GM19372 (cell line): ENCODE measurements around the gene JAKMIP1.

Experiments
- ATAC-seq: cut with Tn5 transposase; IDR thresholded peaks from one replicate; pipeline ENCODE4 v1.9.1; 2021; ENCODE audit warnings: mild to moderate bottlenecking, low read depth, moderate library complexity; ENCODE audit not compliant: unreplicated experiment

Gene JAKMIP1

DNA sequence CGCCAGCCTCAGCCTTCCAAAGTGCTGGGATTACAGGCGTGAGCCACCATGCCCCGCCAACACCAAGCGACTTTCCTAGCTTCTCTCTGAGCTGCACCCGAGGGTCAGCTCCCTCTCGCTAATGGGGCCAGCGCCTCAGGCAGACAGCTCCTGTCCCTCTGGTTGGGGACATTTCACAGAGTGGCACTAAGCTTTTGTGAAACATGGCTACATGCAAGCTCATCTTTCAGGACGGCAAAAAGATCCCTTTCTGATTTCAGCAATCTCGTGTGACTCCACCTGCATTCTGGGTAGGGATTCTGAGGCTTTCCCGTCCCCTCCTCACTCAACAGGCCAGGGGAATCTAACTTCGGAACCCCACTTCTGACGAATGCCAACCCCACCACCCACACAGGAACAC lies 151.1 kb downstream of the JAKMIP1 start:
- no peak for ATAC-seq

DNA sequence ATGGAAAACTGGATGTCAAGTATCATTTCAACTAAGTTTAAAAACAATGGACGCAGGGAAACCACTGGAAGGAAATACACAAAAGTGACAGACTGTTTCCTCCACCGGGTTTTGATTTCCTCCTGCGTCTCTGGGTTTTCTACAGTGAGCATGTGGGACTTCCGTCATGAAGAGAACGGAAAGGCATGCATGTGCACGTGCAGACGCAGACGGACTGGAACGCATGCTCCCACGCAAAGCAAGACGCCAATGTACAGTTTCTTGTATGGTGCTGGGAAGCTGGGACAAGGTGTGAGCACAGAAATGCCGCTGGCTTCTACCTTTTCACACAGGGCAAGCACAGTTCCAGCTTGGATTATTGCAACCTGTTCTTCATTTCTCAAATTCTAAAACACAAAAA lies 151.8 kb downstream of the JAKMIP1 start:
- ATAC-seq = no peak

DNA sequence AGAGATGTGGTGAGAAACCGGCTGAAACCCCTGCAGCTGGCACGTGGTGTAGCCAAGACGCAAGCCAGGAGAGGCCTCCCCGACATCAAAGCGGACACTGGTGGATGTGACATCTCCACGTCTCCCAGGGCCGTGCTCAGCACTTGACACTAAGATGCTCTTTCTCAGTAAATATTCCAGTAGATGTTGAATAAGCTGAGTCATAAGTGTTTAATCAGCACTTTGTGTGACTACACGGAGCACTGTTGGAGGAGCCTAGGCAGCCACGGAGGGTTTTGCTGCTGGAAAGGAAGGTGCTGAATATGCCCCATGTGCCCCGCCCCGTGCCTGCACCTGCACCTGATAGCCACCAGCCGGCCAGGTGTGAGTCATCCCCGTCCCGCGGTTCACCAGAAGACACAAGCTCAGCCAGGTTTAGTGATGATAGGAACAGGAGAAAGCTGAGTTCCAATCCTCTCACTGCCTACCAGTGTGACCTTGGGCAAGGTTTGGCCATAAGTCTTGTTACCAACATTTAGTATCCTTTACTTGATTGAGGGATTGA lies 153.1 kb downstream of the JAKMIP1 start:
- ATAC-seq = no peak

DNA sequence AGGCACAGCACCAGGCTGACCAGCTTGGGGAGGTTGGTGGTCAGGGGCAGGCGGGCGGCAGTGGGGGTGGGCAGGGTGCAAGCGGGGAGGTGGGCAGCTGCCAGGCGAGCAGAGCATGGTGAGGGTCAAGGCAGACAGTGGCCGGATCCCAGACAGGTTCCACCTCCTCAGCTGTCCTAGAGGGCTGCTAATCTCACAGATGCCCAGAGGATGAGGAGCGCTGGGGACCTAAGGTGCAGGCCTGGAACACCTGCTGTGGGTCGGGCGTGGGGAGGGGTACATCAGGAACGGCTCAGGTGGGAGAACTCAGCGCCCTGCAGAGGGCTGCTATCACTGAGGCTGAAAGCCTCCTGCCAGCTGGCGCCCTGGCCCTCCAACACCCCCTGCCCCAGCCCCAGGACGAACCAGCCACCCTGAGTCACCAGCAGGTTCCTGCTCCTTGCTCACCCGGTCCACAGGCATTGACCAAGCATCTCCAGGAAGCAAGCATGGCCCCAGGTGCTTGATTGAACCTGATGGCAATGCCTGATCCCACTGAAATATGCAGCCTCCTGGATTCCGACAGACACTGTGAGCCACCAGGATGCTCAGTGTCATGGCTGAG lies 153.7 kb downstream of the JAKMIP1 start:
- ATAC-seq = no peak

DNA sequence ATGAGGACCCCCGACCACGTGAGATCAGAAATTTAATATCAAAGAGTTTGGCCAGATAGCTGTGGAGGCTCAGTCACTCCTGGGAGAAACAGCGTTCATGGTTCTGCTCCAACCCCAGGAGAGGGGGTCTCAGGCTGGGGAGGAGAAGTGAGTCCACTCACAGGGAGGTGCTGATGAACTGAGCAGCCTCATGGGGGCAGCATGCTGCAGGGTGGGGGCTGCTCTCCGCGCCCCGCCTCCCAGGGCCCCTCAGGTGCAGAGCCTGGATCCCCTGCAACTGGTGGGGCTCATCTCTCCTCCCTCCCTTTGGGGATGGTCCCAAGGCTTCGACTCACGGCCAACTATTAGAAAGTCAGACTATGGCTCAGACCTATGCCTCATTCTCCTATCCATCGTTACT lies 155.5 kb downstream of the JAKMIP1 start:
- no peak for ATAC-seq

DNA sequence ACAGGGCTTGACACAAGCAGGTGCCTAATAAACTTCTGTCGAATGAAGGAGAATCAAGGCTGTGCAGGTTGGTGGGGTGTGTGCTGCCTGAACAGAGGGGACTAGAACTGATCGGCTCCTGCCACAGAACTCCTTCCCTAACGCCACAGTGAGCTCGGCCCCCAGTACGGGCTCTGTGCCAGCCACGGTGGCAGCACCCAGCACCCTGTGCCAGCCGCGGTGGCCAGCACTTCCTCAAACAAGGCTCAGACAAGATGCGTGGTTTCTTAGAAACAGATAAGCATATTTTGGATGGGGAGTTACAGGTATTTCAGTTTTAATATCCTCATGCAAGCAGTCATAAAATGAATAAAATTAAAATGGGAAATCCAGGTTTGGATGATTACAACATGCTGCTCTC lies 156.1 kb downstream of the JAKMIP1 start:
- ATAC-seq = no peak

DNA sequence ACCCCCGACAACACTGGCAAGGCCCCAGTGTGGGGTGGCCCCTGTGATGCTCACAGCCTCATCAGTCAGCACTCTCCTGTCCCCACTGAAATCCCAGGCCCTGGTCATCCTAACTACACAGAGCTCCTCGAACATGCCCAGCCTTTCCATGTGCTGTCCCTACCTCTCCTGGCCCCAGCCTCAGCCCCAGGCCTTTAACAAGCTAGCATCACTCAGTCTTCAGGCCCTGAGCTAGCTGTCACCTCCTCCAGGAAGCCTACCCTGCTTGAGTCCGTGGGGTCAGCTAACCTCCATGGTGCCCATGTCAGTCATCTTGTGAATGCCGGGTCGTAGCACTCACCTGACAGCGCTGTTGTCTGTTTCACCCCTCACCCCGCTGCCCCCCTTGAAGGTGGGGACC lies 156.5 kb downstream of the JAKMIP1 start:
- ATAC-seq = no peak

DNA sequence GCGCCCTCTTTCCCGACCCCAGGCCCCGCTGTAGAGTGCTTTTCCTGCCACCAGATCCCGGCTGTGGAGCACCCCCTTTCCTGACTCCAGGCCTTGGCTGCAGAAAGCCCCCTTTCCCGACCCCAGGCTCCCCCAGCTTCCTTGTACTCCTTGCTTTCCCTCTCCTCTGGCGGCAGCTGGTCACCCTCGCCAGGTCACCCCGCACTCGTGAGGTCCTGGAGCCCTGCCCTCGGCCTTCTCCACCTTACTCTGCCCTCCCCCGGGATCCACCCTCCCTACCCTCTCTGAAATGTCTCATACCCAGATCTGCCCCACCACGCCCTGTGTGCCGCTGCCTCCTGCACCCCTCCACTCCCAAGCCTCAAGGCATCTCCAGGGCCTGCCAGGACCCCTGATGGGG lies 157.2 kb downstream of the JAKMIP1 start:
- no peak for ATAC-seq

DNA sequence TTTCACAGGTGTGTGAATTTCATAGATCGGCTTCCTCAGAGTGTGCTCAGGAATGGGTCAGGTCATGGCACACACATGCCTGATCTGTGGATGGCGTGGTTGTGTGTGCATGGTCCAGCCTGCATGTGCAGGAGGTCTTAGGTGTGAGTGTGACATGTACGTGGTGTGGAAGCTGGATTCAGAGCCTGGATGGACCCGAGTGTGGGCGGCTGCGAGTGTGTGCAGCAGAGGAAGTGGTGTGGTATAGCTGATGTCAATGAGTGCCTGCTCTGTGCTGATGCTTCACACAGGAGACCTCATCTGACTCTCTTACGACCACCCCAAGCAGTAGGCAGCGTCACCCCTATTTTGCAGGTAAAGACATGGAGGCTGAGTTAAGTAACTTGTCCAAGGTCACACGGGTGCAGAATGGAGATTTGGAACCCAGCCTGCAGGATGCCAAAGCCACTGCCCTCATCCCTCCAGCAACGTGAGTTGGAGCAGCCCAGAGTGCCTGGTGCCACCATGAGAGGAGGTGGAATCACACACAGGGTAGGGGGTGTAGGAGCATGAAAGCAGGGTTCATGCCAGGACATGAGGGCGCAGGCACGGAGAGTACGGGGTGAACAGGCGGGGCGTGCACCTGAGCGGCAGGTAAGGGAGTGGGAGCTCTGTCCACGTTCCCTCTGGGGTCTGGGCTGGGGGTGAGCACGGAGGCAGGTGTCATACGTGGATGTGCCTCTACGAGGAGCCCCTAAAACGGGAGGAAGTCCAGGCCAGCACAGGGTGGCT lies 157.9 kb downstream of the JAKMIP1 start:
- no peak for ATAC-seq

DNA sequence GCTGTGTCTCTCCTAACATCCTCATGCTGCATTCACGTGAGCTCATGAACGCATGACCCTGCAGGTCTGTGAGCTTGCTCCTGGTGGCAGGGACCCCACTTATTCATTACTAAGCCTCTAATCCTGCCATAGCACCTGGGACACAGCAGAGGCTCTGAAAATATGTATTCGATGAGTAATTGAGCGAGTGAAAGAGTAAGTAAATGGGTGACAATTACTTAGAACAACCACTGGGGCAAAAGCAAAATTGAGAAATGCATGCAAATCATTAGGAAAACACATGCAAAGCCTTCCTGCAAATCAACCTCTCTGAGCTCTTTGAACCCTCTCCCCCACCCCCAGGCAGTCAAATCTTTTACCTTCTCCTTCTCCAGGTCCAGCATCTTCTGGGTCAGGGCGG lies 158.5 kb downstream of the JAKMIP1 start:
- ATAC-seq = no peak

DNA sequence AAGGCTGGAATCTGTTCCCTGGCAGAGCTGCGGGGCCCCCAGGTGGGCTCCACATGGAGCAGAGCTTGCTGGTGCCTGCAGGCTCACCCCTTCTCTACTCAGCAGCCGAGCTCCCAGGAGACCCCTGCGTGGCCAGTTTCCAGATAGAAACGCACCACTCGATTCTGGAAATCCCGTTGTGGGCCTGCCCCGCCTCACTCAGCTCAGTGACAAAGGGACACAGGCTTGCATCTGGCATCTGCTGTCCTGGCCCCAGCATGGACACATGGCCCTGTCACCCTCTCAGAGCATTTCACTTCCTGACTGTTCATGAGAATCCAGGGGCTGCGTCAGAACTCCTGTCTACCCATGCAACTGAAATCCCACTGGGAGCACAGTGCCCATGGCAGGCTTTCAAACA lies 161.6 kb downstream of the JAKMIP1 start:
- no peak for ATAC-seq

DNA sequence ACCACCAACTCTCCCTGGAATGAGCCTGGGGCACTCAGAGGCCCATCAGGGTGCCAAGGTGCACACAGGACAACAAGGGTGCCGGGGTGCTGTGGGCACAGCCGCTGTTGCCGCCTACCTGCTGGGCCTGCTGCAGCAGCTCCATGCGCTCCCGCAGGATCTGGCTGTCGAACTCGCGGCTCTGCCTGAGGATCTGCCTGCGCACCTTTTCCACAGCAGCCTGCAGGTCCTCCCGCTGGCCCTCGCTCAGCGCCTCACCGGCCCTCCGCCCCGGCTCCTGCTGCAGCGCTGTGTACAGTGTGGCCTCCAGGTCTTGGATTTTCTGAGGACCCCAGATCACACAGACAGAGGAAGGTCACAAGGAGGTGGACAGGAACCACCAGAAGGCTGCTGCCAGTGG lies 164.6 kb downstream of the JAKMIP1 start:
- ATAC-seq = no peak

DNA sequence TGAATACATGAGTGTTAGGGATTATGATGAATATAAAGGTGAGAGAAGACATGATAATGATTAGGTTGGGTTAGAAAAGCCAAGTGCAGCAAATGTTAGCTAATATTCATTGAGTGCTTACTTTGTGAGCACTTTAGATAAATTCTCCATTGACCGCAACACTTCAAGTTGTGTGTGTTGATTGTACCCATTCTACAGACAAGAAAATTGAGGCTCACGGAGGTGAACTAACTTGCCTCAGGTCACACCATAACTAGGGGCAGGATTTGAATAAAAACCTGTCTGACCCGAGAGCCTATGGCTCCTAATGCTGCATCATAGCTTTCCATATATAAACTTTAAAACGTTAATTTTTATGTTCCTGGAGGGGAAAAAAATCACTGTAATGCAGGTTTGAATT lies 167.0 kb downstream of the JAKMIP1 start:
- no peak for ATAC-seq

DNA sequence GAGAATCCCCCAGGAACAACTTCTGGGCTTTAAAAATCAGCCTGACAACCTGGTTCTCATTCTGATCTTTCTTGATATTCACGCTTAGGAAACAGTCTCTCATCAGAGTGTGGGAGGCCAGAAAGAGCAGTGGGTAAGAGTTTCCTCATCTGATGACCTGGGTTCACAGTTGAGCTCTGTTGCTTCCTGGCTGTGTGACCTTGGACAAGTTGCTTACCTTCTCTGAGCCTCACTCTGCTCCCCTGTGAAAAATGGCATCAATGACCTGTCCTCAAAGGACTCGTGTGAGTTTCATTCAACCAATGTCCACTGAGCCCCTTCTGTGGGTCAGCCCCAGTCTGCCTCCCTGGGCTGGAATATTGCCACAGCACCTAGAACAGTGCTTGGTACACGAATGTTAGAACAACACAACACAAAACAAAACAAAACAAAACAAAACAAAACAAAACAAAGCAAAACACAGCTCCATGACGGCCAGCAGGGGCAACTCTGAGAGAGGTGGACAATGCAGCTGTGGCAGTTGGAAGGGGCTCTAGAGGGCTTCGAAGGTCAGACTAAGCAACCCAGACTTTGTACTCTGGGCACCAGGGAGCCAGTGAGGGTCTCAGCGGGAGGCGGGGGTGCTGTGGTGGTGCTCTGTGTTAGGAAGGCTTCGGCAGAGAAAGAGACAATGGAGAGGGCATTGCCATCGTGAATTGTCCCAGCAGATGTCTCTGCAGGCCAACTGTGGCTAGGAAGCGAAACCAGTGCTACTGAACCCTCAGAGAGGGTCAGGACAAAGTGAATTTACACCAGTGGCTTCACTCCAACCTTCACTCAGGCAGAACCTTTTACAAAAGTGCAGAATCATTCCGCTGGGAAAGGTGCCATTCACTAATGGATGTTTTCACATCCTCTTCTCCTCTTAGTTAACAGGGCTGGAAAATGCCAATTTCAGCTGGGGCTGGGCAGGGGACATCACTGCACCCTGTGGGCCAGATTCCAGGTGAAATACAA lies 167.8 kb downstream of the JAKMIP1 start:
- no peak for ATAC-seq

DNA sequence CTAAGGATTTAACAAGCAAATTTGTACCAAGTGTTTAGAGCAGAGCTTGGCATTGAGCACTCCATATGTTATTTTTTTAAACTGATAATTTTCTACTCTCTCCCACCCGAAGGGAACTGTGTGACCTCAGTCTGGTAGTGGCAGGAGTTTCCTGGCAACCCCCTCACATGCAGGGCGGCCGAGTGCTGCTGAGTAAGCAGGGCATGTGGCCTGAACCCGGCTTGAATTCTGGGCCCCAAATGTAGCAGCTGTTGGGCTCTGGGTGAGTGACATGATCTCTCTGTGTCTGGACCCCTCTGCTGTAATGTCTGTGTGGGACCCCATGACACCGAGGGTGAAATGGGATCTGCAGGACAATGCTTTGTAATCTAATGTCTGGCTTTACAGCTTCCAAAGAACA lies 168.5 kb downstream of the JAKMIP1 start:
- no peak for ATAC-seq

DNA sequence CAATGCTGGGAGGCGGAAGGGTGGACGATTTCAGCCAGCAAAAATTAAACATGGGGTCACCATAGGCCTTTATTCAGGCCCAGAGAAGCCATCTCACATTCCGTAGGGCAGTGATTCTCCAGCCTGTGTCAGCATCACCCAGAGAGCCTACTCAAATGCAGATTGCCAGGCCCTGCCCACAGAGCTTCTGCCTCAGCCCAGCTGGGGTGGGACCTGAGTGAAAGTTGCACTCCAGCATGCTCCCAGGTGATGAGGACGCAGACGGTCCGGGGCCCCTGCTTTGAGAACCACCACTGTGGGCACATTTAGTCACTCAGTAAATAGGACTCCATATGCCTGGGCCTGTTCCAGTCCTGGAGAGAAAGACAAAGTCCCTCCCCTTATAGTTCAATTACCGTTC lies 169.7 kb downstream of the JAKMIP1 start:
- ATAC-seq = no peak

DNA sequence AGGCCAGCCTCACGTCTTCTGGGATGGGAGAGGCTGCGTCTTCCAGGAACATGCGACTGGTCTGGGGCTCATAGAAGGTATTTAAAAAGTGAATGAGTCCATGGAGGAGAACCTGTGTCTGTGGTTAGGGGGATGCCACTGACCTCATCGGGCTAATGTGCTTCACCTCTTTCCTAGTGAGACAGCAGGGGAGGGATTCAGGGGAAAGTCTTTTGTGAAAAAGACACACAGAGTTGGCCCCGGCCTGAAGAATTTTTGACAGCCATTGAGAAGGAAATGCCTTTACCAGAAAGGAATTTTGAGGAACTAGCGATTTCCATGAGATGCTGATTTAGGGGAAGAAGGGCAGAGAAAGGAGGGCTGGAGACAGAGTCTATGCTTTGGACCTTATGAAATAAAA lies 171.1 kb downstream of the JAKMIP1 start:
- ATAC-seq = no peak

DNA sequence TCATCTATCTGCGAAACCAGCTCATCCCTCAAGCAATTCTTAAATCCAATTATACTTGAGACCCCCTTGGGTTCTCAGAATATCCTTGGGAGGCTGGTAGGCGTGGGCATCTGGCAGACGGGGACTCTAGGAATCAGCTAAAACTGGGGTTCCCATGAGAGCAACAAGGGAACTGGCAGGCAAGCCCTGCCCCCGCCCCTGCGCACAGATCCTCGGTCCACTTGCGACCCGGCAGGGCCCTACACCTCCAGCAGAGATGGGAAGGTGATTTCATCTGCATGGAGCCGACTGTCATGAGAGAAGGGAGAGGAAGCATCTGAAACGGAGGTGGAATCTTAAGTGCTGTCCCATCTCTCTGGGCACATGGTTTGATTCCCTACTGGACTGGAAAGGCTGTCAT lies 172.2 kb downstream of the JAKMIP1 start:
- no peak for ATAC-seq

DNA sequence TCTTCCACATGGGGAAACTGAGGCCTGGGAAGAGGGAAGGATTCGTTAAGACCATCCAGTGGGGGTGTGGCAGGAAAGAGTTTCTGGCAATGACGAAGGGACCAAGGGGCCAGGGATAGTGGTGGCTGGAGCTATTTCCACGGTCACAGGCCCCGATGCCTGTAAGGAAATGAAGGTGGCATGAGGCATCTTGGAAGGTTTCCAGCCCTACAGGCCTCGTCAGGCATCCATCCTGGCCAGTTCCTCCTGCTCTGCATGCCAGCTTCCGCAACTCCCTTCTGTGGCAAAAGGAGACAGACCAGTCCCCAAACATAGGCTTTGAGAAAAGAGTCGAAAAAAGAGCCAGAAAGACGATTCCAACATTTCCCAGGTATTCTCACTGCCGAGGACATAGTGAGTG lies 173.0 kb downstream of the JAKMIP1 start:
- no peak for ATAC-seq

DNA sequence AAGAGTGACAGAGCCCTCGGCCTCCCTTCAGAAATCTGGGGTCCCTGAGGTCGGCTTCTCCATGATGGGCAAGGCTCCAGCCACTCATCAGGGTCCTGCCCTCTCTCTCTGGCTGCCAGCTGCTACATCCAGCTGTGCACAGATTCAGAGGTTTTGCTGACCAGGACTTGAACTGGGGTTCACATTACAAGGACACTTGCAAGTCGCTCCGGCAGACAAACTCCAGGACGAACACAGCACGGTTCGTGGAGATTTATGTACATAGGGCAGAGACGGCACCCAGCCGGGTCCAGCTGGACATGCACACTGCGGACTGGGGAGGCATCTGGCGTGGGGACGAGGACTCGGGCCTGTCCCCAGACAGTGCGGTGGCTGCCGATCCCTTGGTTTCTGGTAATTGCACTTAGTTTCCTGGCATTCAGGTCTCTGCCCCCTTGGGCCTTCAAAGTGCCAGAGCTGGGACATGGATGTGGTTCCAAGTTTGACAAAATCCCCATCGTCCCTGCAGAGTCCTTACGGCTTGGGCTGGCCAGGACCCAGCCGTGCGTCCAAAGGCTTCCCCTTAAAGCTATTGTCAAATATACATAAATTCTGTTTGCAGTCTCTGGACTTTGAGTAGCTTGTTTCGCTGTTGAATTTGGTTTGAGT lies 175.9 kb downstream of the JAKMIP1 start:
- ATAC-seq = no peak

DNA sequence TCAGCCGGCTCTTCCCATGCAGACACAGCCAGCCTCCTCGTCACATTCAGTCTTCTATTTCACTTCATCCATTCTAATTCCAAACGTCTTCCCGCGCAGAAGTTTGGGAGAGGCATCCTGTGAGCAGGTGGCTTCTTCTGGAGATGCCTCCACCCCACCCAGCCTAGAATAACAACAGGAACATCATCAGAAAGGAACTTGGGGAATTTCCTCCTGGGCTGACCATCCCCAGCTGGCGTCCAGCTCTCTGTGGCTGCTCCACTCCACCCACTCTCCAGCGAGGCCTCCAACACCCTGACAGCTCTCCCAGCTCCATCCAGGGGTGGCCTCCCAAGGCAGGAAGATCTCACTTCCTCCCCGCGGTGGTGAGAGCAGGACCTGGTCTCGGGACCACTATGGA lies 176.6 kb downstream of the JAKMIP1 start:
- no peak for ATAC-seq
